ENCODE data around the gene INPP4A.
A peak's percentile ranks its signal among the peaks of the same experiment; 100 is the strongest.

INPP4A gene

GRCh38 chr2:98524168-98524567 lies 79.5 kb downstream of the INPP4A start:
- Mint-ChIP-seq H3K9me3 (peaks cover 36% of the 10 kb centered on the region), H3K27ac (no peak overlapping the region), H3K27me3 (ENCODE audit: low read depth, poor library complexity) (no peaks in the 10 kb centered on the region), H3K36me3 (ENCODE audit: low read depth) (peaks cover 57% of the 10 kb centered on the region), H3K4me1 (no peaks in the 10 kb centered on the region), H3K4me3 (no peak overlapping the region)
- DNase-seq = no peak
- TF ChIP-seq CTCF (IDR thresholded peaks at IDR 0.05) = no peak

GRCh38 chr2:98528349-98528748 lies 83.7 kb downstream of the INPP4A start:
- Mint-ChIP-seq H3K27ac (no peak overlapping the region), H3K9me3 (peaks cover 31% of the 10 kb centered on the region), H3K4me1 (no peaks in the 10 kb centered on the region), H3K36me3 (ENCODE audit: low read depth) (peaks cover 49% of the 10 kb centered on the region), H3K4me3 (no peak overlapping the region), H3K27me3 (ENCODE audit: low read depth, poor library complexity) (no peaks in the 10 kb centered on the region)
- no peak for TF ChIP-seq CTCF (IDR thresholded peaks at IDR 0.05)
- DNase-seq = no peak

GRCh38 chr2:98530114-98530513 lies 85.5 kb downstream of the INPP4A start:
- no peak for TF ChIP-seq CTCF (IDR thresholded peaks at IDR 0.05)
- Mint-ChIP-seq H3K27ac (peak overlapping the region; percentile 64), H3K4me3 (no peak overlapping the region), H3K36me3 (ENCODE audit: low read depth) (peaks cover 39% of the 10 kb centered on the region), H3K27me3 (ENCODE audit: low read depth, poor library complexity) (no peaks in the 10 kb centered on the region), H3K4me1 (no peaks in the 10 kb centered on the region), H3K9me3 (peaks cover 31% of the 10 kb centered on the region)
- DNase-seq = no peak

- no peak overlapping the region for H3K4me3 Mint-ChIP-seq
- no peaks in the 10 kb centered on the region for H3K4me1 Mint-ChIP-seq
- peaks cover 9% of the 10 kb centered on the region for H3K9me3 Mint-ChIP-seq
- no peak for DNase-seq
- no peaks in the 10 kb centered on the region for H3K27me3 Mint-ChIP-seq (ENCODE audit: low read depth, poor library complexity)
- TF ChIP-seq CTCF (IDR thresholded peaks at IDR 0.05) = no peak
- no peak overlapping the region for H3K27ac Mint-ChIP-seq
- peaks cover 31% of the 10 kb centered on the region for H3K36me3 Mint-ChIP-seq (ENCODE audit: low read depth)
Observed at GRCh38 chr2:98532756-98533155, 88.1 kb downstream of the INPP4A start.

- no peak overlapping the region for H3K27ac Mint-ChIP-seq
- no peak for TF ChIP-seq CTCF (IDR thresholded peaks at IDR 0.05)
- peaks cover under 1% of the 10 kb centered on the region for H3K9me3 Mint-ChIP-seq
- no peaks in the 10 kb centered on the region for H3K27me3 Mint-ChIP-seq (ENCODE audit: low read depth, poor library complexity)
- DNase-seq = no peak
- peaks cover 29% of the 10 kb centered on the region for H3K36me3 Mint-ChIP-seq (ENCODE audit: low read depth)
- no peak overlapping the region for H3K4me3 Mint-ChIP-seq
- no peaks in the 10 kb centered on the region for H3K4me1 Mint-ChIP-seq
Observed at GRCh38 chr2:98533547-98533946, 88.9 kb downstream of the INPP4A start.

- peaks cover 40% of the 10 kb centered on the region for H3K36me3 Mint-ChIP-seq (ENCODE audit: low read depth)
- no peak for TF ChIP-seq CTCF (IDR thresholded peaks at IDR 0.05)
- no peak overlapping the region for H3K4me3 Mint-ChIP-seq
- no peaks in the 10 kb centered on the region for H3K27me3 Mint-ChIP-seq (ENCODE audit: low read depth, poor library complexity)
- peak overlapping the region; percentile 69 for H3K27ac Mint-ChIP-seq
- no peaks in the 10 kb centered on the region for H3K4me1 Mint-ChIP-seq
- H3K9me3 Mint-ChIP-seq = no peaks in the 10 kb centered on the region
- DNase-seq = no peak
Observed at GRCh38 chr2:98534761-98535160, 90.1 kb downstream of the INPP4A start.

Measured in nephron progenitor cell (in vitro differentiated cells).